Effector memory CD8-positive, alpha-beta T cell (primary cell): Measurements from ENCODE around the gene FLG.

Source experiments
- ATAC-seq: fragments of 150-1000 bp; cut with Tn5 transposase; replicated peaks from 2 replicates; pipeline ENCODE4 v1.10.0; 2021; ENCODE audit warnings: mild to moderate bottlenecking, moderate library complexity
- DNase-seq, 3 experiments: peaks; one replicate each; pipeline ENCODE4 v3.0.0; 2021
- H3K27ac Mint-ChIP-seq, 2 donors: one replicate each; pipeline ENCODE4 v1.8.0; 2022; ENCODE audit warnings: mild to moderate bottlenecking in 2 of 2, mixed read lengths in 2 of 2, moderate library complexity in 2 of 2
- H3K27me3 Mint-ChIP-seq, 2 donors: one replicate each; pipeline ENCODE4 v1.8.0; 2022; ENCODE audit warnings: mixed read lengths in 2 of 2
- H3K36me3 Mint-ChIP-seq: one replicate; pipeline ENCODE4 v1.8.0; 2022; ENCODE audit warnings: mild to moderate bottlenecking, moderate library complexity, mixed read lengths; ENCODE audit not compliant: insufficient read depth
- H3K4me1 Mint-ChIP-seq, 2 donors: one replicate each; pipeline ENCODE4 v1.8.0; 2022; ENCODE audit warnings: low read depth in 2 of 2, mixed read lengths in 2 of 2
- H3K4me3 Mint-ChIP-seq, 2 donors: one replicate each; pipeline ENCODE4 v1.8.0; 2022; ENCODE audit warnings: mild to moderate bottlenecking in 2 of 2, mixed read lengths in 2 of 2, moderate library complexity in 2 of 2
- H3K9me3 Mint-ChIP-seq, 2 donors: one replicate each; pipeline ENCODE4 v1.8.0; 2022; ENCODE audit warnings: mixed read lengths in 2 of 2
- total RNA-seq, 9 experiments: gene quantifications; one replicate each; lab custom pipeline; 2026; lab: John Stamatoyannopoulos, UW

Gene FLG
- 0 reads per million in 9 experiments for total RNA-seq

DNA sequence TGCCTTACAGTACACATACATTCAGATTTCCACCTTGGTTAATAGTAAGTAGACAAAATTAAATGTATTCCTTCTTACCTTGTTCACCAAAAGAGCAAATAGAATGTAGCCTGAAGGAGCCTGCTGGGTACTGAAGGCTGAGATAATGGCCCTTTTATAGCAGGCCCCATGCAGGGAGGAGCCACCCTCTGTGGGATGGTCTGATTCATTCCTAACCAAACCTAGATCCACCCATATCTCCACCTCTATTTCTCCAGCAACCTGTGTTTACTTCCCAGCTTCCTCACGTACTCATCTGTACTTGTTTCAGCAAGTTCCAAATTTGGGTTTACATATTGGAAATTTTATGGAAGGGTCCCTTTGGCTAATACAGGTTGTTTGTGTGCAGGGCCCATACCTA, at the start of gene FLG:
TSS of gene FLG (minus strand) at position 129 of the 400 bp plus-strand sequence. CDS start 9,783 bp downstream, outside the sequence.
- Mint-ChIP-seq H3K4me3 (no peak within 1 kb of the TSS), H3K36me3 (no peaks in the 10 kb centered on the region), H3K27me3 (peaks cover 5 to 15% of the 10 kb centered on the region in 2 donors), H3K4me1 (no peaks in the 10 kb centered on the region), H3K9me3 (no peaks in the 10 kb centered on the region), H3K27ac (no peak within 1 kb of the TSS)
- ATAC-seq = no peak
- no peak for DNase-seq

GRCh38 chr1:152374451-152374850, 49.4 kb upstream of the FLG start:
- DNase-seq (no peak), ATAC-seq (no peak)
- no peaks in the 10 kb centered on the region for H3K4me1 Mint-ChIP-seq
- no peak overlapping the region for H3K27ac Mint-ChIP-seq
- H3K9me3 Mint-ChIP-seq = no peaks in the 10 kb centered on the region
- H3K4me3 Mint-ChIP-seq = no peak overlapping the region
- peaks cover 3 to 11% of the 10 kb centered on the region in 2 donors for H3K27me3 Mint-ChIP-seq
- H3K36me3 Mint-ChIP-seq = no peaks in the 10 kb centered on the region

GRCh38 chr1:152372672-152373071, 47.6 kb upstream of the FLG start:
- Mint-ChIP-seq H3K4me3 (no peak overlapping the region), H3K36me3 (no peaks in the 10 kb centered on the region), H3K4me1 (no peaks in the 10 kb centered on the region), H3K27ac (no peak overlapping the region), H3K9me3 (no peaks in the 10 kb centered on the region), H3K27me3 (peaks cover 10 to 26% of the 10 kb centered on the region in 2 donors)
- DNase-seq (no peak), ATAC-seq (no peak)

- Mint-ChIP-seq H3K4me1 (no peaks in the 10 kb centered on the region), H3K4me3 (no peak overlapping the region), H3K9me3 (no peaks in the 10 kb centered on the region), H3K36me3 (no peaks in the 10 kb centered on the region), H3K27ac (no peak overlapping the region), H3K27me3 (peaks cover 41 to 43% of the 10 kb centered on the region in 2 donors)
- DNase-seq = no peak
- ATAC-seq = no peak
Measured at GRCh38 chr1:152367436-152367835, 42.4 kb upstream of the FLG start.

GRCh38 chr1:152359906-152360305, 34.9 kb upstream of the FLG start, which contains the start of gene FLG2:
Gene FLG2, minus strand, starts transcription at chr1:152360006. Its CDS starts 1,122 bp downstream, at chr1:152358884.
- DNase-seq = no peak
- Mint-ChIP-seq H3K27me3 (peaks cover 11 to 38% of the 10 kb centered on the region in 2 donors), H3K9me3 (no peaks in the 10 kb centered on the region), H3K36me3 (no peaks in the 10 kb centered on the region), H3K4me1 (no peaks in the 10 kb centered on the region), H3K4me3 (no peak within 1 kb of the TSS), H3K27ac (no peak within 1 kb of the TSS)
- ATAC-seq = no peak

- peaks cover 0 to 15% of the 10 kb centered on the region in 2 donors for H3K9me3 Mint-ChIP-seq
Measured at GRCh38 chr1:152356736-152357135, 31.7 kb upstream of the FLG start.

GRCh38 chr1:152349611-152350010, 24.6 kb upstream of the FLG start:
- Mint-ChIP-seq H3K27me3 (peaks cover 20 to 26% of the 10 kb centered on the region in 2 donors), H3K9me3 (peaks cover 0 to 15% of the 10 kb centered on the region in 2 donors), H3K4me3 (no peak overlapping the region), H3K4me1 (no peaks in the 10 kb centered on the region), H3K27ac (no peak overlapping the region), H3K36me3 (no peaks in the 10 kb centered on the region)
- ATAC-seq (no peak), DNase-seq (no peak)

More at GRCh38 chr1:152356736-152357135, 31.7 kb upstream of the FLG start:
- ATAC-seq (no peak), DNase-seq (no peak)
- Mint-ChIP-seq H3K27me3 (peaks cover 29 to 30% of the 10 kb centered on the region in 2 donors), H3K4me3 (no peak overlapping the region), H3K27ac (no peak overlapping the region), H3K36me3 (no peaks in the 10 kb centered on the region), H3K4me1 (no peaks in the 10 kb centered on the region)

GRCh38 chr1:152348447-152348846, 23.4 kb upstream of the FLG start:
- DNase-seq = no peak
- no peak for ATAC-seq
- H3K9me3 Mint-ChIP-seq = peaks cover 0 to 9% of the 10 kb centered on the region in 2 donors
- no peaks in the 10 kb centered on the region for H3K4me1 Mint-ChIP-seq
- no peak overlapping the region for H3K4me3 Mint-ChIP-seq
- no peaks in the 10 kb centered on the region for H3K36me3 Mint-ChIP-seq
- H3K27me3 Mint-ChIP-seq = peaks cover 29 to 31% of the 10 kb centered on the region in 2 donors
- no peak overlapping the region for H3K27ac Mint-ChIP-seq

GRCh38 chr1:152347116-152347728, 22.2 kb upstream of the FLG start:
- Mint-ChIP-seq H3K9me3 (no peaks in the 10 kb centered on the region), H3K4me1 (no peaks in the 10 kb centered on the region), H3K36me3 (no peaks in the 10 kb centered on the region), H3K27me3 (peaks cover 24 to 39% of the 10 kb centered on the region in 2 donors), H3K4me3 (no peak overlapping the region), H3K27ac (no peak overlapping the region)
- peak; percentile 60 to 70 (median 64) for DNase-seq
- ATAC-seq = peak; percentile 65

DNA sequence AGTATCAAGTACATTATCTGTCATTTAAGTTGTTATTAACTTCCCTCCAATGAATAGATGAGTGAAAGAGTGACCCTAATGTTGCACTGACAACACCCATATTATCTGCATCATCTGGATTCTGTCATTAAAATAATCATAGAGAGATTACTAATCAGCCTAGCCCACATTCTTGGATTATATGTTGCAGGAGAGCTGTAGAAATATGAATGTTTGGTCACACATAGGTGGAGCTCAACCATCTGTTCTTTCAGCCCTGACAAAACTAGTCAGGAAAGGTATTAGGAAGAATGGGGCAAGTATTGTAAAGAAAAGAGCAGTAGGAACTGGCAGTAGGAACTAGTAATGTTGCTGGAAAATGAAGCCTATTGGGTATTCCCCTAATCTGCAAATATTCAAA, 19.4 kb upstream of the FLG start:
- Mint-ChIP-seq H3K9me3 (no peaks in the 10 kb centered on the region), H3K4me3 (no peak overlapping the region), H3K27me3 (peaks cover 30 to 47% of the 10 kb centered on the region in 2 donors), H3K4me1 (no peaks in the 10 kb centered on the region), H3K27ac (no peak overlapping the region), H3K36me3 (no peaks in the 10 kb centered on the region)
- ATAC-seq = no peak
- no peak for DNase-seq

DNA sequence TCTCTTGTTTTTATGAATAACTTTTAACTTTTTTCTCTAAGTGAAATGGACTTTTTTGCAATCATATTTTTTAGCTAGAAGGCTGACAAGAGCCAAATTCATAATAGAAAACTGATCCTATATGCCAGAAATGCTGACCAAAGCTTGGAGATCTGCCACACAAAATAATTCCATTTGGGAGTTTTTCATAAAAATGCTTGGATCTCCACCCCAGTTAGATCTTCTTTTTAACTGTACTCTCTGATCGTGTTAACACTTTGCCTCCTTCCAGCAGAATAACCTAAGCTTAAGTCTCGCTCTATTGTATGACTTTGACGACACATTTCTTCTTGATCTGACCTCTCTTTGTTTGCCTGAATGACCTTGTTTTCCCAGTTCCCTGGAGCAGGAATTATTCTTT, 18.0 kb upstream of the FLG start:
- Mint-ChIP-seq H3K36me3 (no peaks in the 10 kb centered on the region), H3K27me3 (peaks cover 35 to 49% of the 10 kb centered on the region in 2 donors), H3K9me3 (no peaks in the 10 kb centered on the region), H3K27ac (no peak overlapping the region), H3K4me1 (no peaks in the 10 kb centered on the region), H3K4me3 (no peak overlapping the region)
- no peak for ATAC-seq
- no peak for DNase-seq

DNA sequence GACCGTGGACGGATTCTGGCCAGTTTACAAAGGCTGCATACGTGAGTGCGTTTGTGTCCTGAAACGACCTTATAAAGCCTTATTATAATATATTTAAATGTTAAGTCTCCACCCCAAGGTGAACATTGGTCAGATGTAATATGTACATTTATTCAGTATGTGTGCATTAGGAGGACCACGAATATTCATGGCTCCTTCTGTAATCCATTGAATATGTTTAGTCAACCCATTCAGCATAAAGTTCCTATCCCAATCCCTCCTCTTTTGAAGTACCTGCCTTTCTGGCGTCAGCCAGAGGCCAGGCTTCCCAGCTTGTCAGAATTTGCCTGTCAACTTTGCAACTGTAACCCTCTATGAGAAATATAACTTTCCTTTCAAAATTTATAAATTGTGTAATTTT, 10.4 kb upstream of the FLG start:
- DNase-seq = no peak
- Mint-ChIP-seq H3K9me3 (no peaks in the 10 kb centered on the region), H3K4me1 (no peaks in the 10 kb centered on the region), H3K27ac (no peak overlapping the region), H3K4me3 (no peak overlapping the region), H3K27me3 (peaks cover 20 to 31% of the 10 kb centered on the region in 2 donors), H3K36me3 (no peaks in the 10 kb centered on the region)
- ATAC-seq = no peak

DNA sequence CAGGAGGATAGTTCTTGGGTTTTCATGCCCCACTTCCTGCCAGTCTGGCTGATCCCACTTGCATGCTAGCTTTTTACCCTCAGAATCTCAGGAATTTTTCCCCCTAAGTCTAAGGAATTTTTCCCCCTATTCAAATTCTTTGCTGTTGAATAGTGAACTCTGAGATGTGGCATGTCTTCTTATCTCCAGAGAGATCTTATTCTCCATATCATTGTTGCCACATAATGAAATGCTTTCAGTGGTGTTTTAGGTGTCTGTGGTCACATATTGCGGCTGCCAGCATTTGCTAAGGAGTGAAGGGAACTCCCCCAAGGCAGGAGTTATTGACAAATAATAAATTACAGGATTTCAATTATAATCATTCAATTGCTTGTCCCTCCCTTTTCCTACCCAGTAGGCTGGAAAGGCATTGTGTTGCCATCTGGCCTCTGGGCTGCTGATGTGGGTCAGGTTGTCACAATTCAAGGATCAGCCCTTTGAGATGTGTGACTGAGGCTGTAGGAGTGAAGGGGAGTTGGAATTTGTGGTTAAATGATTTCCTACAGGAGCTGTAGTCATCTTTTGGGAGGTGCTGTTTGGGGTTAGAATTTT, 3.9 kb upstream of the FLG start:
- Mint-ChIP-seq H3K36me3 (no peaks in the 10 kb centered on the region), H3K27me3 (peaks cover 0 to 8% of the 10 kb centered on the region in 2 donors), H3K27ac (no peak overlapping the region), H3K4me3 (no peak overlapping the region), H3K4me1 (no peaks in the 10 kb centered on the region), H3K9me3 (no peaks in the 10 kb centered on the region)
- DNase-seq (no peak), ATAC-seq (no peak)

- Mint-ChIP-seq H3K36me3 (no peaks in the 10 kb centered on the region), H3K4me3 (no peak overlapping the region), H3K4me1 (no peaks in the 10 kb centered on the region), H3K27ac (no peak overlapping the region), H3K27me3 (peaks cover 11 to 47% of the 10 kb centered on the region in 2 donors), H3K9me3 (no peaks in the 10 kb centered on the region)
- ATAC-seq (no peak), DNase-seq (no peak)
Measured at GRCh38 chr1:152313970-152314369, 11.1 kb downstream of the FLG start.
